GM18508 (cell line): ENCODE data around the gene SEMA6A.
"Not testable (repeated sequence)": the region's sequence is repeated elsewhere in the genome, so short reads cannot be mapped to it uniquely, and the experiment has no call there.

Experiments used
- ATAC-seq: cut with Tn5 transposase; IDR thresholded peaks from one replicate; pipeline ENCODE4 v1.9.1; 2021; ENCODE audit warnings: moderate number of reproducible peaks; ENCODE audit not compliant: insufficient read depth, unreplicated experiment

SEMA6A gene

DNA sequence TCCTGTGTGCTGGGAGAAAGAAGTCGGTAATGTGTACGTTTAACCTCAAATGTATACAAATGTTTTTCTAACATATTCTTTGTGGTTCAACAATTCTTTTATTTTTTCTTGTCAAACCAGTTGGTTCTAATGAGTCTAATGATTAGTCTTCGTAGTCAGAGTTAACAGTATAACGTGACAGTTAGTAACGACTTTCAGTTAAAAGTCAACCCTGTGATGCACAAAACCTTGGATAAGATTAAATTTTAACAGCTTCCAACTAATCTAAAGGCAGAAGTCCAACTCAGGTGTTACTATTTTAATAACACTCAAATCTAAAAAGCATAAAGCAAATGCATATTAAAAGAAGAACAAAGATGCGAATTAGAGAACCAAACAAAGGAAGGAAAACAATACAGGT is 47.0 kb downstream of the SEMA6A start:
- ATAC-seq, result no peak

DNA sequence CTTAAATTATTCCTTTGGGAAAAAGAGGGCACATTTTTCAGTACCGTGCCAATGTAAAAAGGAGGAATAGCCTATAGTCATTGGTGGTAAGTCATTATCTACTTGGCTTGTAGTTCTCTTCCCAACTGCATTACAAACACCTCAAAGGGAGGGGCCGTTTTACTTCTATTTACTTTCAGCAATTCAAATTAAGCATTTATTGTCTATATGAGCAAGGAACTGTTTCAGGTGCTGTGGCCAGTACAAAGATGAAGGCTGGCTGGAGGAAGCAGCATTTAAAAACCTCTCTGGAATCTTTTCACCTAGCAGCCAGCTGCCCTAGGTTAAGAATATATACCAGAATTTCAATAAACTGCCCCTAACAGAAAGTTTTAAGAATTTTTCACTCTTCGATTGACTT is 48.9 kb downstream of the SEMA6A start:
- no peak for ATAC-seq

DNA sequence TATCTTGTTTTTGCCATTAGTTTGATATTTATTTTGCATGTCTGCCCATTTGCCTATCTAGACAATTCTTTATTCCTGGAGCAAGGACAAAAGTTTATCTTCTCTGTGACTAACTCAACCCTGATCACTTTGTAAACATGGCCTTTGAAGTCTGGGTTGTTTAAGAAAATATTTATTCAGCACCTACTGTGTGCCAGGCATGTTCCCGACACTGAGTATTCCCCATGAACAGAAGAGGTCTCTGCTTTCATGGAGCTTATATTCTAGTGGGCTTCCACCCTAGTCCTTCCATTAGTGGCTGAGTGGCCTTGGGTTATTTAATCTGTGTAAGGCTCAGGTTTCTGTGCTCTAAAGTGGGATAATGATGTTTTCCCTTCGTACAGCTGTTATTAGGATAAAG is 49.7 kb downstream of the SEMA6A start:
- ATAC-seq, result no peak

DNA sequence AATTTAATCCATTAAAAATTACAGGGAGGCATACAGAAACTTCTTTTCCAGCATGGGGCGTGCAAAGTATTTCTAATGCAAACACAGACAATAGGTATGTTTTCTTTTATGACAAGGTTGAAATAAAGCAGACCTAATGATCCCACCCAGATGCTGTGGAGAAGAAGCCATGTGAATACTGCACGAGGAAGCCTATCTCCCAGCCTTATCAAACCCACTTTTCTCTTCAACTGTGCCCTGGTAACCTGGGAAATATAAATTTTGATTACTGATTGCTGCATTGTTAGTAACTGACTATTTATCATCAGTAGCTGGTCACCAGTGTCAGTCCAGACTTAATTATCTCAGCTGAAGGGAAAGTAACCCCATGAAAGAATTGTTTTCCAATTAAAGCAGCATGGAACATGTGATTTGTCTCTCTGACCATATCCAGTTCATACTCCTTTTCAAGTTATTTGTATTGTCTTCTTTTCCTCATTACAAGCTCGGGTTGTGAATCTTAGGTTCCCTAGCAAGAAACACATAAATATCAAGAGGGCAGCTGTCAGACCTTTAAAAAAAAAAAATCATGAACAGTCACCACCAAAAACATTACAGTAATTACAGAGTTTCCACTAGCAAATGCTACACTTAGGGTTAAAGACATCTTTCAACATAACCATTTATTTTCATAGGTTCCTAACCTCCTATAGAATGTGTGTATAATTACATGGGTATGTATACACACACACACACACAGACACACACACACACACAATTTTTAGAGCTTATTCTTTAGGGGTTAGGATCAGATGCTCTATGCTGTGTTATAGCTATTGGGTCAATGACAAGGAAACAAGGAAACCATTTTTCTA is 50.3 kb downstream of the SEMA6A start:
- ATAC-seq, result no peak

DNA sequence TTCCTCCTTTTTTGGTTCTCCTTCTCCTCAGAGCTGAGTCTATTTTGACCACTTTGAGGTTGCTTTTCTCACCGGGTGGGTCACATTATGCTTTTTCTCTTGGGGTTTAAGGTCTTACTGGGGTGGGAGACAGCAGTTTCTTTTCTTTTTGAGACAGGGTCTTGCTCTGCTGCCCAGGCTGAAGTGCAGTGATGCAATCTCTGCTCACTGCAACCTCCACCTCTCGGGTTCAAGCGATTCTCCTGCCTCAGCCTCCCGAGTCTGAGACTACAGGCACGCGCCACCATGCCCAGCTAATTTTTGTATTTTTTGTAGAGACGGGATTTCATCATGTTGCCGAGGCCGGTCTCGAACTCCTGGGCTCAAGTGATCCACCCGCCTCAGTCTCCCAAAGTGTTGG is 51.4 kb downstream of the SEMA6A start:
- ATAC-seq, result not testable (repeated sequence)

DNA sequence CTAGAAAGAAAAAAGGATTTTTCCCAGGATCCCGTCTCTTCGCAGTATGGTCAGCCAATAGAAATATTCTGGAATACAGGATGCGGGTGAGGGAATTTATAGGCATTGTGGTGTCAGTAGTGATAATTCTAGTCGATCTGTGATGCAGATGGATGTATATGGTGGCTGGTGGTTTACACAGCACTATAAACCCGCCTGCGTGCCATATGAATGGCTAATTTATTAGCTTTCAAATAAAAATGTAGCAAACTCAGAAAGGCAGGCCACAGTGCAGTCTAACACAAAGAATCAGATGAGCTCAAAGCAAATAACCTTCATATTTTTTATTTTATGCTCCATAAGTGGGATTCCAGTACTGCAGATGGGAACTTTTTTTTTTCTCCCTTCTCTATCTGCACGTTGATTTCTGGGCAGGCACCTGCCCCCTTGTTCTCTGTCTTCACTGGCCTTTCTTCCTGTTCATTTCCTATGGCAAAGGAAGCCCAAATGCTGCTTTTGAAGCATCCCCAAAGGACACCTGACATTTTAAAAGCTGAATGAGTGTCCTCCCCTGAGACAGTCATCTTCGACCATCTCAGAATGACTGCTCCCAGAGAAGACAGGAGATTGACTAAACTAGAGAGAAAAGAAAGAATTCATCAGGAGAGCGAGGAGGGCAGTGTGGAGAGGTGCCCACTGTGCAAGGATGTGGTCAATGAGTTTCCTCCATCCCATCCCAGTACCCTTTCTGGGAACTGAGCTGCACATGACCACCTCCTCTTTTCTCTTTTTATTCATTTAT is 52.1 kb downstream of the SEMA6A start:
- ATAC-seq, result no peak

- ATAC-seq, result no peak
Observed at GRCh38 chr5:116521173-116521872, 53.3 kb downstream of the SEMA6A start.

DNA sequence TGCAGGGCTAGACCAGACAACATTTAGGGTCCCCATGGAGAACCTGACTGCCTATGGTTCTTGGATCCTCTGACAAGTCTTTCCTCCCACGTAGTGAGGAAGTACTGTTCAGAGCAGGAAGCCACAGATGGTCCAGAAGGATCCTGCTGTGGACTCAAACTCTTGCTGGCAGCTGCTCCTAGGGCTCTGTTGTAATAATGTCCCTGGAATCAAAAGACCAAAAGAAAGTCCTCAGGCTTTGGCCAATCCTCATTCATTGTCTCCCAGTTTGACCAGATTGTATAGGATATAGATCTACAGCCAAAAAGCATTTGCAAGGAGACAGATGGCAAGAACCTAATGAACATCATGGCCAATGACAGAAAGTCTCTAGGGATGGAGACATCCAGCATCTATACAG is 53.9 kb downstream of the SEMA6A start:
- no peak for ATAC-seq

GRCh38 chr5:116518423-116518822 is 56.2 kb downstream of the SEMA6A start:
- ATAC-seq, result no peak

DNA sequence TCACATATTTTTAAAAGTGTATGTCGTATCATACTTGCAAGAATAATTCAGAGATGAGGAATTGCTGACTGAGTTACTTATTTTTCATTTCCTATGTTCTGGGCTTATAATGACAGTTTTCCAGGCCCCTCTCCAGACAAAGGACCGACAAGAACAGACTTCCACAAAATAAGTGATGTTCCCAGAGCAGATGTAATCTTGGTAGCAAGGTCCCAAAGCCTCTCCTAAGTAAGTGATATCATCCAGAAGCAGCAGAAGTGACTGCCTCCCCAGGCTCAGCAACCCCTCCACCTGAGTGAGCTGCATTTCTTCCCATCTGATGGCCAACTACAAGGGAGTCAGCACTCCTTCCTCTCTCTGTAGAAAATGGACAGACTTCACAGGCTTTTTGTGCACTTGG is 57.1 kb downstream of the SEMA6A start:
- no peak for ATAC-seq

- ATAC-seq, result no peak
Observed at GRCh38 chr5:116516021-116516420, 58.6 kb downstream of the SEMA6A start.

DNA sequence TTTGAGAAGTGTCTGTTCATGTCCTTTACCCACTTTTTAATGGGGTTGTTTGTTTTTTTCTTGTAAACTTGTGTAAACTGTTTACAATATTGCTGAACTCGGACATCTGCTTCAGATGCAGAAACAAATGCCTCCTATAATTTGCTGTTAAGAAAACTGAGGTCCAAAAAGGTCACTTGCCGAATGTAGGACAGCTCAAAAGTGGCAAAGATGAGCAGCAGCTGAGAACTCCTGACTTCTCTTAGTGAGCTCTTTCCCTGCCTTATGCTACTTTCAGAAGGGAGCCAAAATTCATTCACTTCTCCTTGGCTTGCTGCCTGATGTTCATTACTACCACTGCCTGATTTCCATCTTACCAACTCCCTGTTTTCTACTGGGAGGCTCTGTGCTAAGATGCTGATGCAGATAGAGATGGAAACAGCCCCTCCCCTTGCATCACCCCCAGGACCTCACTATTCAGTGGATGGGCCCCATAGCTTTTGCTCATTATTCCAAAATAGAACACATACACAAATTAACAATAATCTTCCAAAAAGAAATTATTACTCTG is 60.1 kb downstream of the SEMA6A start:
- ATAC-seq, result no peak

DNA sequence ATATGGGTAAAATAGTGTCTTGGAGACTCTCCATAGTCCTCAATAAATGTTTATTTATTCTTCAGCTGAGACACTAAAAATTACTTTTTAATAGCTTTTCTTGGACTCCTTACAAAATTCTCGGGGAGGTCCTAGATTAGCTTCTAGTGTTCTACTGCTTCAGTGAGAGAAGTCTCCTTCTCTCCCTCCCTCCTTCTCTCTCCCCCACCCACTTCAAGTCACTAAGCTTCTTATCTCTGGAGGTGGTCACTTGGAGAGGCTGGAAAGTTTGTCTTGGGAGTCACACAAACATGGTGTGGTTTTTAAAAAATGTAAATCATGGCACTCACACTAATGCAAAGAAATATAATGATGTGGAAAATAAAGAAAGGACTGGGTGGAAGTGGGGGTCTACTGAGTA is 64.1 kb downstream of the SEMA6A start:
- no peak for ATAC-seq

DNA sequence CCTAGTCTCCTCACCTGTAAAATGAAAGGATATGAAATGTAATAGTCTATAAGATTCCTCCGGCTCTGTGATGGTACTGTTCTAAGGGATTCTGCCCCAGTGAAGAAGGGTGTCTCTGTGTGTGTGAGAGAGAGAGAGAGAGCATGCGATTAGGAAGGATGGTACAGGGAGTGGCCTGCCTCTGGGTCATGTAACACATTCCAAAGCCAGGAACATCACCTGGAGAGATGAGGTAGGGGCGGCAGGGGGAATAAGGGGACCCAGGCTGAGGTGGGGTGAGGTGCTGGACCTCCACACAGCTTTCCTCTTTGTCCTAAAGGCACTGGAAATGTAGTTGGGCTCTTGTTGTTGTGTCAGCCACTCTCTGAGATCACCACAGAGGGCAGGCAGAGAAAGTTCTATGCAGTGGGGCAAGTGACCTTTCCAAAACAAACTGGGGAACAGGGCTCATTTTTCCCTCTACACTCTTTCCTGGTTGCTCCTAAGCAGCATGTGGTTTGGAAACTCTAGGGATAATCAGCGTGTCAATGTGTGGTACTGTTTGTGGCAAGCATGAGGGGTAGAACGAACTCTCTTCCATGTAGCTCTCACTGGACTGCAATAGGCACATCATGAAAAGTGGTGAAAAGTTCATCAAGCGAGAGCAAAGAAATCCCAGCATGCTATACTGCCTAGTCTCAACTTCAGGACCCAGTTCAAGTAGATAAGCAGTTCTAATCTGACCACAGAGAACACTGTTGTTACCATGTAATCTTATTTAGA is 65.0 kb downstream of the SEMA6A start:
- no peak for ATAC-seq

DNA sequence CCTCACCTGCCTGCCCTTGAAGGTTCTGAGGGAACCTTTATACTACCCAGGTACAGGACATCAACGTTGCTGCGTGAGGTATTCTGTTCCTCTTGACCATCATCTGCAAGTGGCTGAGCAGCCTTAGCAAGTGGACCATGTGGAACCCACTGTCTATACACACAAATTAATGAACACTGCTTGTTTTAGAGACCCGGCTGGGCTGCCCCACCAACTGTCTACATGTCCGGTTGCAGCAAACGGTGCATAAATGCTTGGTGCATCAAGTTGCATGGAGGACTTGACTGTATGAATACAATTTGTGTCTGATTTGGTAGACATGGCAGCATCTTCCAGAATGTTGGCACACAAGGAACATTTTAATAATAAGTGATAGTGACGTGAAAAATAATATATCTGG is 65.8 kb downstream of the SEMA6A start:
- no peak for ATAC-seq

- no peak for ATAC-seq
Observed at GRCh38 chr5:116507941-116508655, 66.5 kb downstream of the SEMA6A start.

DNA sequence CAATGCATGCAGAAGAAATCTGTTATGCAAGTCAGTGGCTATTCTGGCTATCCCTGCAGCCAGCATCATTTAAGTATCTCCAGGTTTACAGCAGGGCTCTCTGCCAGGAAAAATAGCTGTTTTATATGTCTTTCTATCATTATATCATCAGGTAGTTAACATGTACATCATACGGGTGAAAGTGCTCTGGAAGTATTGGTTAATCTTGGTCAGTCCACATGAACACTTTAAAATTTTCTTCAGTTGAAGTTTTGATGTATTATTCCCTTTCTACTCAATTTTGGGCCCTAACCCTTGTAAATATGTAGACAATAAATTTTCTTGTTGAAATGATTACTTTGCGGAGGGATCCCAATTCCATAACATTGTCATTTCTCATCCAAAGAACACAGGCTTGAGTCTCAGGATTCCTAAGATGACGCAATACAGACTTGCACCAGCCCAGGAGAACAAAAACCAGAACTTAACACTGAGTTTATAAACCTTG is 67.5 kb downstream of the SEMA6A start:
- ATAC-seq, result no peak

- ATAC-seq, result no peak
Observed at GRCh38 chr5:116506488-116506887, 68.1 kb downstream of the SEMA6A start.

DNA sequence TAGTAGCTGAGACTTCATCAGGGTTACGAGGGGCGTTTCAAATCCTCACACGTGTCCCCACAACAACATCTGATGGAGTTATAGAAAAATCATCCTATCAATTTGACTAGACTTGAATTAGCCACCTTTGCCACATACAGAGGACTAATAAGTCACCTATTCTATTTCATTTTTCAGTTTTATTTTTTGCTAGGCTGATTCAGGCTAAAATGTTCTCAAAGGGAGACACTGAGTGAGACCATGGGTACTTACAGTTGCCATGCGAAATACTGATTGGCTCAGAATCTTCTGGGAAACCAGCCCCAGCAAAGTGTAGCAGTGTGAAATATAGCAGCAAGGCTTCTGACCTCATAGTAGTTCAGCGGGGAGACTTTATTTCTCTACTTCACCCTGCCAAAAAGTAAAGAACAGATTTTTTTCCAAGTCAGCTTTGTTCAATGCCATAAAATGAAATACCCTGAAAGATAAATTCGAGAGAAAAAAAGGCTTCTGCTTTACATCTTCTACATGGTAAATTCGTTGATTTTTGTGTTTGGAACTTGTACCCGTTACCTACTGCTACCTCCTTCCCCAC is 69.9 kb downstream of the SEMA6A start:
- no peak for ATAC-seq
